ENCODE measurements around the gene CLTRN.
"Not testable (repeated sequence)": the region's sequence is repeated elsewhere in the genome, so short reads cannot be mapped to it uniquely, and the experiment has no call there.

CLTRN gene, protein sequence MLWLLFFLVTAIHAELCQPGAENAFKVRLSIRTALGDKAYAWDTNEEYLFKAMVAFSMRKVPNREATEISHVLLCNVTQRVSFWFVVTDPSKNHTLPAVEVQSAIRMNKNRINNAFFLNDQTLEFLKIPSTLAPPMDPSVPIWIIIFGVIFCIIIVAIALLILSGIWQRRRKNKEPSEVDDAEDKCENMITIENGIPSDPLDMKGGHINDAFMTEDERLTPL

DNA sequence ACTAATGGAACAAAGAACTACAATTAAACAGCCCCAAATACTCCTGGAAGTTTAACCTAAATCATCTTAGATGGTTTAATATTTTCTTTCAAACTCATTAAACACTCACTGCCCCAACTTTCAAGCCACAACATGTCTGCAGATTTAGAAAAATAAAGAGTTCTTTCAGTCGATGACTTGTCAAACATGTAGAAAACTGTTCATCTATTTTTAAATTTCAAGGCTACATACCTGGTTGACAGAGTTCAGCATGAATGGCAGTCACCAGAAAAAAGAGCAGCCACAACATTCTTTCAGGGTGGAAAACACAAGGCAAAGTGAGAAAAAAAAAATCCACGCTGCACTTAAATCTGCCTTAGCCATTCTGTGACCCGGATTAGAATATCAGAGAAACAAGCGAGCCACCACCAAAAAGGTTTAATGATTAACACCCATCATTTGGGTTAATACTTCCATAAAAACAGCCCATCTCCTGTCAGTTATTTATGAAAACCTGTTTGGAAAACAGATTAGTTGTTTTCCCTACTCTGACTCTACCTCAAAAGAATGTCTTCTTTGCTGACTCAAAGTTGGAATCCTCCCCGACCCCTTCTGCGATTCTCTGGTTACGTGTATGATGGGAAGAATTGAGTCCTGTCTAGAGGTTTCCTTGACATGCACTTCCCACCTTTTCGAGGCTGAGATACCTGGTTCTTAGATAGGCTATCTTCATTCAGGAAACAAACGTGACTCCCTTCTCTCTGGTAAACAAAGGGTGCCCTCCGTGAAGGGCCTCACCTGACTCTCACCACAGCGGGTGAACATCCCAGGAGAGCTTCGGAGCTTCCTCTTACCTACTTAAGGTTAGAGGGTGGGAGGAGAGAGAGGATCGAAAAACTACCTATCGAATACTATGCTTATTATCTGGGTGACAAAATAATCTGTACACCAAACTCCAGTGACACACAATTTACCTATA lies at the start of gene CLTRN:
Gene CLTRN, minus strand, starts transcription at position 319 of the 958 bp plus-strand sequence. Its CDS starts 30 bp downstream, at position 289.
- Mint-ChIP-seq H3K36me3 (no peaks in the 10 kb centered on the region), H3K4me3 (no peak within 1 kb of the TSS), H3K27ac (no peak within 1 kb of the TSS), H3K4me1 (no peaks in the 10 kb centered on the region), H3K9me3 (no peaks in the 10 kb centered on the region)
- DNase-seq (ENCODE audit: low spot score in 2 of 2) (no peak), ATAC-seq (no peak)

DNA sequence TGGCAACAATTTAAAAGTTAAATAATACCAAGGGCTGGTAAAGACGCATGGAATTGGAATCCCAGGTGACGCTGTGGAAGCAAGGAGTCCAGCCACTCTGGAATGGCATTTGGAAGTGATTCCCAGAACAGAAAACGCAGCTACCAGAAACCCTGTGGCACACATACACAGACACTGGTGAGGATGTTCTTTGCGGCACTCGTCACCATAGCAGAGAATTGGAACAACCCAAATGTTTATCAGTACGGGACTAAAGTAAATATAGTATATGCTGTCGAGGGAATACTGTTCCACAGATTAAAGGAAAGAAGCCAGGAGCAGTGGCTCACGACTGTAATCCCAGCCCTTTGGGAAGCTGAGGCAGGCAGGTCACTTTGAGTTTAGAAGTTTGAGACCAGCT lies 39.7 kb upstream of the CLTRN start:
- H3K27ac Mint-ChIP-seq; H3K9me3 Mint-ChIP-seq; H3K4me3 Mint-ChIP-seq; ATAC-seq; DNase-seq (ENCODE audit: low spot score in 2 of 2); H3K4me1 Mint-ChIP-seq; H3K36me3 Mint-ChIP-seq: not testable (repeated sequence)

DNA sequence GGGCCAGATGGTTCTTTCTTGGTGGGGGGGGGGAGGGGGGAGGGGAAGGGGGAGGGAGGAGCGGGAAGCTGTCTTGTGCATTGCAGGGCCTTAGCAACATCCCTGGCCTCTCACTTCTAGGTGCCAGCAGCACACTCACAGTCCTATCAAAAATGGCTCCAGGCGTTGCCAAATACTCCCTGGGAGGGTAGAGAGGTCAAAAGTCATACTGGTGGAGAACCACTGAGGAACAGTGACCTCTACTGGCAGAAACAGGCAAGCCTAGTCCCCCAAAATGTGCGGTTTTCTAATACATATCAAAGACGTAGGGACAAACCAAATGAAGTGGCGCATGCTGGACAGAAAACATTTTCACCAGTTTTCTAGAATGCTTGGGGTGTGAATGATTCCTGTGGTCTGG lies 39.2 kb upstream of the CLTRN start:
- not testable (repeated sequence) for H3K9me3 Mint-ChIP-seq; H3K4me1 Mint-ChIP-seq; H3K36me3 Mint-ChIP-seq; H3K4me3 Mint-ChIP-seq; DNase-seq (ENCODE audit: low spot score in 2 of 2); H3K27ac Mint-ChIP-seq
- peak; percentile 55 for ATAC-seq

DNA sequence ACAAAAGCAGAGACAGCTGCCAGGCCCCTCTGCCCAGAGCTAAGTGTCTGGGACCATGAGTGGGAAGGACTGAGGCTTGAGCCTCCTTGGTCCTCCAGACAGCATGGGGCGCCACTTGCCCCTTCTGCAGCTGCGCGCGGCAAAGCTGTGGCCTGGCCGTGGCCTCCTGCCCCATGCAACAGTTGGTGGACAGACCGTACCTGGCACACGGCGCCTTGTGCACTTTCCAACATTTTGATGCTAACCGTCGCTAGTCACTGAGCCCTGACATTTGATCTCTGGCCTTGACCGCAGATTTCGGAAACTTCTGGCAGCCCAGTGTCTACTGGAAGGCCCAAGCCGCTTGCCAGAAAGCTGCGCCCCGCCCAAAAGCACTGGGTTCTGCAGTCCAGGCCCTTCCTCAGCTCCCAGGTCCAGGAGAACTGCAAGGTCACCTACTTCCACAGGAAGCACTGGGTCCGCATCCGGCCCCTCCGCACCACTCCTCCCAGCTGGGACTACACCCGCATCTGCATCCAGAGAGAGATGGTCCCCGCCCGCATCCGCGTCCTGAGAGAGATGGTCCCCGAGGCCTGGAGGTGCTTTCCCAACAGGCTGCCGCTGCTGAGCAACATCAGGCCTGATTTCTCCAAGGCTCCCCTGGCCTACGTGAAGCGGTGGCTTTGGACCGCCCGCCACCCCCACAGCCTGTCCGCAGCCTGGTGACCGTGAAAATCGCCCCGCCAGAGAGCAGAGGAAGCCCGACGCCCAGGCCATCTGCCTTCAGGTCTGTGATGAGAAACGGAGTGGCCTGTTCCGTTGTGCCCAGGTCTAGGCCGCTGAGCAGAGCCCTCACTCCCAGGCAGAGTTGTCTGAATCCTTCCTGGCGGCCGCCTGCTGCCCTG lies 38.1 kb upstream of the CLTRN start:
- ATAC-seq (no peak), DNase-seq (ENCODE audit: low spot score in 2 of 2) (no peak)
- Mint-ChIP-seq H3K4me1 (no peaks in the 10 kb centered on the region), H3K27ac (no peak overlapping the region), H3K4me3 (no peak overlapping the region), H3K36me3 (peaks cover 7% of the 10 kb centered on the region), H3K9me3 (no peaks in the 10 kb centered on the region)

DNA sequence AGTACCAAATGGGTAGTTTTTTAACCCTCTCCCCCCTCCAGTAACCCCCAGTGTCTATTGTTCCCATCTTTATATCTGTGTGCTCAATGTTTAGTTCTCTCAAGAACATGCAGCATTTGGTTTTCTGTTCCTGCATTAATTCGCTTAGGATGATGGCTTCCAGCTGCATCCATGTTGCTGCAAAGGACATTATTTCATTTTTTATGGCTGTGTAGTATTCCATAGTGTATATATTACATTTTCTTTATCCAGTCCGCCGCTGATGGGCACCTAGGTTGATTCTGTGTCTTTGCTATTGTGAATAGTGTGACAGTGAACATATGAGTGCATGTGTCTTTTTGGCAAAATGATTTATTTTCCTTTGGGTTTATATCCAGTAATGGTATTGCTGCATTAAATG lies 31.9 kb upstream of the CLTRN start:
- H3K36me3 Mint-ChIP-seq = peaks cover 38% of the 10 kb centered on the region
- H3K27ac Mint-ChIP-seq = peak overlapping the region; percentile 45
- H3K4me3 Mint-ChIP-seq = no peak overlapping the region
- peaks cover 5% of the 10 kb centered on the region for H3K4me1 Mint-ChIP-seq
- no peaks in the 10 kb centered on the region for H3K9me3 Mint-ChIP-seq
- ATAC-seq (no peak), DNase-seq (ENCODE audit: low spot score in 2 of 2) (no peak)

DNA sequence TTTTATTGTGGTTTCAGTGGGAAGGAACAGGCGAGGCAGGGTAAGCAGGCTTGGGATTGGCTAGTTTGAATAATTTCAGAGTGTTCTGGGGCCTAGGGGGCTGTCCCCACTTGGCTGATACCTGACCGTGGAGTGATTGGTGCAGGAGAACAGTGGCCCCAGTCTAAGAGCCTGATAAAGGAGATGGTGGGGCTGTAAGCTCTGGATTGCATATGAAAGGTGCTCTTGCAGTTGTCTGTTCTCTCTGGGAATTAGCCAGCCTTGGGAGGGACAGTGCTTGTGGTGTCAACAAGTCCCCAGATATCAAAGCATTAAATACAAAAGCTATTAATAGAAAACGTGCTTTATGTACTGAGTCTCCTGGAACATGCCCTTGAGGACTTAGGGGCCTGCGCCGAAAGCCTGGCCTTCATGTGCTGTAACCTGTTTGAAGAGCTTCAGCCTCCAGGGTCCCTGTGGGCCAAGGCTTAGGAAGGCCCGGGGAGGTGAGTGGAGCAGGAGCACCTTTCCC lies 30.4 kb upstream of the CLTRN start:
- Mint-ChIP-seq H3K9me3 (no peaks in the 10 kb centered on the region), H3K36me3 (peaks cover 53% of the 10 kb centered on the region), H3K4me3 (no peak overlapping the region), H3K27ac (no peak overlapping the region), H3K4me1 (peaks cover 5% of the 10 kb centered on the region)
- no peak for ATAC-seq
- no peak for DNase-seq (ENCODE audit: low spot score in 2 of 2)

DNA sequence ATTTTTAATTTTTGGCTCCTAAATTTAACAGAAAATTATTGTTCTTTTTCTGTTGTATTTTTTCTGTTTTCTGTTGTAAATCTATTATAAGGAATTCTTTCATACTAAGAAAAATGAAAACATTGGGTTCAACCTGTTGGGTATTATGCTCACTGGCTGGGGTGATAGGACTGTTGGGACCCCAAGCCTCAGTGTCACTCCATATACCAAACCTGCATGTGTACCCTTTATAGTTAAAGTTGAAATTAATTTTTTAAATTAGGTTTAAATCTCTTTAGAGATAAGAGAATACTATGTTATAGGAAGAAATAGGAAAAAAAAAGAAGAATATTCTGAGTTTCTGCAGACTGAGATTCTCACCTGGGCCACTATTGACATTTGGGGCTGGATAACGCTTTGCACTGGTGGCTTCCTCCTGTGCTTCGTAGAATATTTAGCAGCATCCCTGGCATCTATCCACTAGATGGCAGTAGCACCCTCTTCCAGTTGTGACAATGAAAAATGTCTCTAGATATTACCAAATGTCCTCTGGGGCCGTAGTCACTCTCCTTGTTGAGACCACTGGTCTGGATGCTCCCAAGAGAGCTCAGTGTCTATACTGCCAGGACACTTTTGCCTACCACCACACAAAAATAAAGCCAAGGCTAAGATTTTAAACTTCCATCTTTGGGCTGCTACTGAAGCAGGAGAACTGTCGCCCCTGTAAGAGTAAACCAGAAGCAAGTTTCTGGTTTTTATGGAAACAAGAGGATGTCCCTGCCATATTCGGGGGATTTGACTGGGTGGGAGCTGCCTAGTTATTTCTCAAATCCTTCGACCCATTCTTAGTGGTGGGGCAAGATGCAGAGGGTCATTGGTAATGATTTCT lies 22.4 kb upstream of the CLTRN start:
- H3K9me3 Mint-ChIP-seq = no peaks in the 10 kb centered on the region
- DNase-seq (ENCODE audit: low spot score in 2 of 2) (peak; percentile 16 to 57), ATAC-seq (peak; percentile 71)
- peaks cover 37% of the 10 kb centered on the region for H3K36me3 Mint-ChIP-seq
- no peak overlapping the region for H3K27ac Mint-ChIP-seq
- H3K4me1 Mint-ChIP-seq = no peaks in the 10 kb centered on the region
- no peak overlapping the region for H3K4me3 Mint-ChIP-seq

DNA sequence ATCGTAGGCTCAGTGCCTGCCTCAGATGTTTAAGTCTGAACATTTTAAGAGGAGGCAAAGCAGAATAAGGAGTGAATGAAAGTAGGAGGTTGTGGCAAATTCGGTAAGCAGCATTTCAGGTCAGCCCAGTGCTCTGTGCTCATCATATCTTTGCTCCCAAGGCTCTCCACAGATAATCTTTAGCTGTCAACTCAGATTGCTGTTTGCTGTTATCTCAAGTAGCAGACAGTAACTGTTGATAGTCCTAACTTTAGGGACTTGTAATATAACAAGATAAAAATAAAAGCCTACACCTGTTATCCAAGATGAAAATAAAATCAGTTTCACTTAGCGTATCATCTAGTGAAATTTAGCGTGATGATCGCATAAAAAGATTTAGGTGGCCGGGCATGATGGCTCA lies 18.6 kb upstream of the CLTRN start:
- ATAC-seq (no peak), DNase-seq (ENCODE audit: low spot score in 2 of 2) (no peak)
- no peak overlapping the region for H3K27ac Mint-ChIP-seq
- H3K36me3 Mint-ChIP-seq = peaks cover 9% of the 10 kb centered on the region
- no peak overlapping the region for H3K4me3 Mint-ChIP-seq
- peaks cover 7% of the 10 kb centered on the region for H3K4me1 Mint-ChIP-seq
- no peaks in the 10 kb centered on the region for H3K9me3 Mint-ChIP-seq

DNA sequence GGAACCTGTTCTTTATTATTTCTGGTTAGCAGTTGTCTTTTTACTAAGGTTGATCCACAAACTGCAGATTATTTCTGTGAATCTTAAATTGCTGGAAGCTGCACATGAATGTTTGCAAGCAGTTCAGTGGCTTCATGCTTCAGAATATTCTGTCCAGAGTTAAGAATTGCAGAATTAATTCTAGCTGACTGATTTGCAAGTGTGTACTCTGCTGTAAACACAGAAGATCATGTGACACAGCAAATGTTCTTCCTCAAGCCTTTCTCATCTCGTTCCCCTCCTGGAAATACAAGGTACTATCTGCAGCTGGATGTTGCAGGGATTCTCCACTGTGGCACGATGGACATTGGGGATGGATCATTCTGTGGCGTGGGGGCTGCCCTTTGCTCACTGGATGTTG lies 16.8 kb upstream of the CLTRN start:
- DNase-seq (ENCODE audit: low spot score in 2 of 2) (no peak), ATAC-seq (no peak)
- Mint-ChIP-seq H3K4me1 (peaks cover 7% of the 10 kb centered on the region), H3K36me3 (peaks cover 9% of the 10 kb centered on the region), H3K4me3 (no peak overlapping the region), H3K27ac (no peak overlapping the region), H3K9me3 (no peaks in the 10 kb centered on the region)

DNA sequence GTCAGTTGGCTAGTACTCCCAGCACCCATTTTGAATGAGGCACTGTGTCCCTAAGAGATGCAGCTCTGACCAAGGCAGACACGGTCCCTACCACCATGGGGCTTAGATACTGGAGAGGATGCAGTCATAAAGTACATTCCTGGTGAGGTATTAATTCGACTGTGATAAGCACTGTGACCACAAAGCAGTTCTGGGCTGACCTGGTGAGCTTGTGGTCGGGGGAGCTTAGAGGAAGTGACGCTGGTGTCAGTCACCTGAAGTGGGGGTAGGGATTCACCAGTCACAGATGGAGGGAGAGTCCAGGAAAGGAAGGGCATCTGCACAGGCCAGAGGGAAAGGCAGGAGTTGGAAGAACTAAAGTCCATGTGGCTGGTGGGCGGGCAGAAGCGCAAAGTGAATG lies 15.8 kb upstream of the CLTRN start:
- DNase-seq (ENCODE audit: low spot score in 2 of 2) (no peak), ATAC-seq (peak; percentile 52)
- no peak overlapping the region for H3K4me3 Mint-ChIP-seq
- peak overlapping the region; percentile 96 for H3K27ac Mint-ChIP-seq
- H3K9me3 Mint-ChIP-seq = no peaks in the 10 kb centered on the region
- peaks cover 7% of the 10 kb centered on the region for H3K4me1 Mint-ChIP-seq
- peaks cover 9% of the 10 kb centered on the region for H3K36me3 Mint-ChIP-seq

DNA sequence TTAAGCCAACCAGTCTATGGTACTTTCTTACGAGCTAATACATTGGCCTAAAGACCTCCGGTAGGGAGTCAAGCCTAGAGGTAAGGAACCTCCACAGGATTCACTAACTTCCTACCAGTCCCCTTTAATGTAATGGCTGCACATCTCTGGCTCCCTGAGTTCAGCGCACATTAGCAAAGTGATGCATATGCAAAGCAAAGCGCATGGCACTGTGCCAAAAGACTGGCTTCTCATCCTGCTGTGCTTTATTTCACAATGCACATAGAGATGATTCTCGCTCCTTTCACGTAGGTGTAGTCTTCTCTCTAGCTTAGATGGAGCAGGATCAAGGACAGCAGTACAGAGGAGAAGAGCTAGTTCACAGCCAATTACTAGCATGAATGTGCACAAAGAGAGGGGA lies 14.6 kb upstream of the CLTRN start:
- Mint-ChIP-seq H3K36me3 (peaks cover 9% of the 10 kb centered on the region), H3K27ac (no peak overlapping the region), H3K9me3 (no peaks in the 10 kb centered on the region), H3K4me3 (no peak overlapping the region), H3K4me1 (peaks cover 7% of the 10 kb centered on the region)
- ATAC-seq (no peak), DNase-seq (ENCODE audit: low spot score in 2 of 2) (no peak)

DNA sequence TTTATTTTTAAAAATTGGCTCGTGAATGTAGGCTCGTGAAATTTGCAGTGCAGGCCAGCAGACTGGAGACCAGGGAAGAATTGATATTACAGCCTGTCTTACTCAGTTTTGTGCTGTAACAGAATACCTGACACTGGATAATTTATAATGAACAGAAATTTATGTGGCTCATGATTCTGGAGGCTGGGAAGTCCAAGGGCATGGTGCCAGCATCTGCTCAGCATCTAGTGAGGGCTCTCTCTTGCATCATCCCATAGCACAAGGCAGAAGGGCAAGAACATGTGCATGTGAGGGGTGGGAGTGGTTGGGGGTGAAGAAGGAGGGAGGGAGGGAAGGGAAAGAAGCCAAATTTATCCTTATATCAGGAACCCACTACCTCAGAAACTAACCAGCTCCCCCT lies 13.7 kb upstream of the CLTRN start:
- H3K9me3 Mint-ChIP-seq = no peaks in the 10 kb centered on the region

DNA sequence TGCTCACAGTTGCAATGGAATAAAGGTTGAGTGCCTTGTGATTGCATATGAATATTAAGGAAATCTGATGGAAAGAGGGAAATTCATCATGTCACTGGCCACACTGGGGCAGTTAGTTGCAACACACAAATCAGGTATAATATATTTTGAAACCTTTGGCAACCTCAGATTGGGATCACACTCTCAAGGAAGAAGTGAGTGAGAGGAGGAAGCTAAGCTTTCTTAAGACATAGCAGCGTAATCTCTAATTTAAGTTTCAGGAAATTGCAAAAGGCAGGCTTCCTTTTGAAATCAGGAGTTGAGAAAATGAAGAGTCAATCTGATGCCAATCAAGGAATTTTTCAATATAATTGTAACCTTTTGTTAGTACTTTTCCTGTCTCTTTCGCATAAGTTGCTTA lies 12.3 kb upstream of the CLTRN start:
- Mint-ChIP-seq H3K9me3 (no peaks in the 10 kb centered on the region), H3K36me3 (peaks cover 3% of the 10 kb centered on the region), H3K27ac (no peak overlapping the region), H3K4me1 (peaks cover 7% of the 10 kb centered on the region), H3K4me3 (no peak overlapping the region)
- DNase-seq (ENCODE audit: low spot score in 2 of 2) = no peak
- no peak for ATAC-seq

More for the DNA sequence above, 13.7 kb upstream of the CLTRN start:
- ATAC-seq (no peak), DNase-seq (ENCODE audit: low spot score in 2 of 2) (no peak)
- peaks cover 9% of the 10 kb centered on the region for H3K36me3 Mint-ChIP-seq
- H3K27ac Mint-ChIP-seq = no peak overlapping the region
- H3K4me1 Mint-ChIP-seq = peaks cover 7% of the 10 kb centered on the region
- no peak overlapping the region for H3K4me3 Mint-ChIP-seq

DNA sequence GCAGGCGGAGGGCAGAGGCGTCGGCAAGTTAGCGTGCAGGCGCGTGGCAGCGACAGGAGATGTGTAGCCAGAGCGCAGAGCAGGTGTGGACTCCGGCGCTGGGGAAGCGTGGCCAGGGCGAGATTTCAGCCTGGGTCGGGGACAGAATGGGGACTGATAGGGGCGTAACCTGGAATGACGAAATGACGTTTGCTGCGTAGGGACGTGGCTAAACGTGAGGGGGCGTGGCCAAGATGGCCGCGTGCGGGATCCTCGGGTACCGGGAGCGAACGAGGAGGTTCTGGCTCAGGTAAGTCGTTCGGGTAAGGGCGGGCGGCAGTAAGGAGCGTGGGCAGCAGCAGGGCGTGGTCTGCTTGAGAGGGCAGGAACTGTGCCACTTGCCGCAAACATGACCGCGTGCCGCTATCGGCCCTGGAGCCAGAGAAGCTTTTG lies 10.9 kb upstream of the CLTRN start:
- no peak for DNase-seq (ENCODE audit: low spot score in 2 of 2)
- Mint-ChIP-seq H3K36me3 (no peaks in the 10 kb centered on the region), H3K4me1 (peaks cover 4% of the 10 kb centered on the region), H3K4me3 (no peak overlapping the region), H3K27ac (no peak overlapping the region), H3K9me3 (no peaks in the 10 kb centered on the region)
- peak; percentile 80 for ATAC-seq

Measured in stimulated activated effector memory CD8-positive, alpha-beta T cell treated with anti-CD3 and anti-CD28 coated beads, Interleukin-12 subunit alpha, Interleukin-12 subunit beta, amount 100 ng/mL, for 72 hours (primary cell).